GM18858 (cell line): ENCODE results near the gene CD28.

Experiments used
- ATAC-seq: cut with Tn5 transposase; IDR thresholded peaks from one replicate; pipeline ENCODE4 v1.9.1; 2021; ENCODE audit not compliant: unreplicated experiment

Gene CD28

GRCh38 chr2:203706403-203706802, at the start of gene CD28:
Gene CD28, plus strand, starts transcription at chr2:203706639. Its CDS starts 58 bp downstream, at chr2:203706697.
- ATAC-seq = peak; percentile 96

GRCh38 chr2:203659331-203660049, 46.9 kb upstream of the CD28 start:
- peak; percentile 82 for ATAC-seq

GRCh38 chr2:203660465-203660864, 46.0 kb upstream of the CD28 start:
- ATAC-seq = no peak

GRCh38 chr2:203661279-203661908, 45.0 kb upstream of the CD28 start:
- no peak for ATAC-seq

GRCh38 chr2:203662487-203662886, 44.0 kb upstream of the CD28 start:
- ATAC-seq = no peak

GRCh38 chr2:203662951-203663350, 43.5 kb upstream of the CD28 start:
- ATAC-seq = no peak

GRCh38 chr2:203664029-203664755, 42.2 kb upstream of the CD28 start:
- ATAC-seq = no peak

- no peak for ATAC-seq
These were observed 38.6 kb upstream of the CD28 start for GRCh38 chr2:203667838-203668237.

GRCh38 chr2:203669820-203670219, 36.6 kb upstream of the CD28 start:
- ATAC-seq = no peak

GRCh38 chr2:203670939-203671338, 35.5 kb upstream of the CD28 start:
- ATAC-seq = no peak

- ATAC-seq = no peak
These were observed 34.6 kb upstream of the CD28 start for GRCh38 chr2:203671876-203672275.

GRCh38 chr2:203672856-203673255, 33.6 kb upstream of the CD28 start:
- ATAC-seq = no peak

GRCh38 chr2:203673933-203674332, 32.5 kb upstream of the CD28 start:
- peak; percentile 97 for ATAC-seq

GRCh38 chr2:203675086-203675485, 31.4 kb upstream of the CD28 start:
- ATAC-seq = no peak

GRCh38 chr2:203678971-203679370, 27.5 kb upstream of the CD28 start:
- no peak for ATAC-seq

- no peak for ATAC-seq
These were observed 27.0 kb upstream of the CD28 start for GRCh38 chr2:203679401-203679800.

GRCh38 chr2:203681978-203682377, 24.5 kb upstream of the CD28 start:
- ATAC-seq = no peak

GRCh38 chr2:203682688-203683130, 23.7 kb upstream of the CD28 start:
- ATAC-seq = no peak

GRCh38 chr2:203683421-203683820, 23.0 kb upstream of the CD28 start:
- ATAC-seq = no peak

- peak; percentile 90 for ATAC-seq
These were observed 22.4 kb upstream of the CD28 start for GRCh38 chr2:203683932-203684556.

GRCh38 chr2:203685081-203685621, 21.3 kb upstream of the CD28 start:
- ATAC-seq = no peak
